Progenitor cell of endocrine pancreas (in vitro differentiated cells): Measurements from ENCODE around the gene TRMT44. TPM values are rescaled to one million over a fixed set of nuclear protein-coding genes. Genes with fewer than 3 reads are reported as not detected.

Source experiments
- DNase-seq: peaks from one replicate; pipeline ENCODE4 v3.0.0; 2021; ENCODE audit warnings: low spot score; ENCODE audit not compliant: unreplicated experiment
- H3K27ac Mint-ChIP-seq: 2 replicates; pipeline ENCODE4 v1.8.0; 2021; ENCODE audit warnings: mild to moderate bottlenecking, moderate library complexity, mixed read lengths
- H3K27me3 Mint-ChIP-seq: 2 replicates; pipeline ENCODE4 v1.8.0; 2021; ENCODE audit warnings: mixed read lengths
- H3K36me3 Mint-ChIP-seq: 2 replicates; pipeline ENCODE4 v1.8.0; 2022; ENCODE audit warnings: mixed read lengths; ENCODE audit not compliant: insufficient read depth
- H3K4me1 Mint-ChIP-seq: 2 replicates; pipeline ENCODE4 v1.8.0; 2021; ENCODE audit warnings: low read depth, mixed read lengths
- H3K4me3 Mint-ChIP-seq: 2 replicates; pipeline ENCODE4 v1.8.0; 2021; ENCODE audit warnings: low read depth, mild to moderate bottlenecking, moderate library complexity, mixed read lengths
- H3K9me3 Mint-ChIP-seq: 2 replicates; pipeline ENCODE4 v1.8.0; 2021; ENCODE audit warnings: low read depth, mixed read lengths
- total RNA-seq: library from RNA; stranded (reverse); gene quantifications from 2 replicates; pipeline ENCODE4 v1.2.1, GENCODE V29; 2021
- TF ChIP-seq, protein P1 (sequence below): fragments of 200-600 bp; sonication (generic); IDR thresholded peaks from one replicate; pipeline ENCODE4 v1.5.0; 2021; ENCODE audit warnings: antibody characterized with exemption, mild to moderate bottlenecking; ENCODE audit not compliant: unreplicated experiment

The TRMT44 gene
- total RNA-seq, 1 donor from 2014 or later, result 31.0 TPM

GRCh38 chr4:8442596-8443358 lies 2.2 kb downstream of the TRMT44 start:
- DNase-seq, result no peak
- Mint-ChIP-seq H3K27ac (peak overlapping the region; percentile 82), H3K27me3 (no peaks in the 10 kb centered on the region), H3K9me3 (peaks cover 11% of the 10 kb centered on the region), H3K4me1 (peaks cover 33% of the 10 kb centered on the region), H3K36me3 (peaks cover 7% of the 10 kb centered on the region), H3K4me3 (peak overlapping the region; percentile 98)
- TF ChIP-seq, protein P1, sequence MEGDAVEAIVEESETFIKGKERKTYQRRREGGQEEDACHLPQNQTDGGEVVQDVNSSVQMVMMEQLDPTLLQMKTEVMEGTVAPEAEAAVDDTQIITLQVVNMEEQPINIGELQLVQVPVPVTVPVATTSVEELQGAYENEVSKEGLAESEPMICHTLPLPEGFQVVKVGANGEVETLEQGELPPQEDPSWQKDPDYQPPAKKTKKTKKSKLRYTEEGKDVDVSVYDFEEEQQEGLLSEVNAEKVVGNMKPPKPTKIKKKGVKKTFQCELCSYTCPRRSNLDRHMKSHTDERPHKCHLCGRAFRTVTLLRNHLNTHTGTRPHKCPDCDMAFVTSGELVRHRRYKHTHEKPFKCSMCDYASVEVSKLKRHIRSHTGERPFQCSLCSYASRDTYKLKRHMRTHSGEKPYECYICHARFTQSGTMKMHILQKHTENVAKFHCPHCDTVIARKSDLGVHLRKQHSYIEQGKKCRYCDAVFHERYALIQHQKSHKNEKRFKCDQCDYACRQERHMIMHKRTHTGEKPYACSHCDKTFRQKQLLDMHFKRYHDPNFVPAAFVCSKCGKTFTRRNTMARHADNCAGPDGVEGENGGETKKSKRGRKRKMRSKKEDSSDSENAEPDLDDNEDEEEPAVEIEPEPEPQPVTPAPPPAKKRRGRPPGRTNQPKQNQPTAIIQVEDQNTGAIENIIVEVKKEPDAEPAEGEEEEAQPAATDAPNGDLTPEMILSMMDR, result no peak

GRCh38 chr4:8443801-8444200 lies 3.2 kb downstream of the TRMT44 start:
- Mint-ChIP-seq H3K4me3 (no peak overlapping the region), H3K36me3 (peaks cover 7% of the 10 kb centered on the region), H3K9me3 (peaks cover 11% of the 10 kb centered on the region), H3K27me3 (no peaks in the 10 kb centered on the region), H3K27ac (no peak overlapping the region), H3K4me1 (peaks cover 32% of the 10 kb centered on the region)
- DNase-seq, result no peak
- TF ChIP-seq, protein P1, result no peak

DNA sequence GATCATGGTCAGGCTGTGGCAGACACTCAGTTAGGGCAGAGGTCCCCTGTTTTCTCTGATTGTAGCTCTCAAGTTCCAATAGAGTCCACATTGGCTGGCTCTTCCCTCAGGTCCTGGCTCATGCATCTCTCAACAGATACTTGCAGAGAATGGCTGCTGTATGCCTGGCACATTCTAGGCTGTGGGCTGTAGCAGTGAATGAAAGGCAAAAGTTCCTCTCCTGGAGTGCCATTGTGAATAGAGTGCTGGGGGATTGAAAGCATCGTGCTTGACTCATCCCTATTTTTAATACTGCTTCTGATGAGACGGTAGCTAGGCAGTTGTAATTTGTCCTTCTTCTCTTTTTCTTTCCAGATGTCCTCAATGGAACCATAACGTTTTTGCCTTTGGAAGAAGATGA lies 5.5 kb downstream of the TRMT44 start:
- DNase-seq, result no peak
- no peaks in the 10 kb centered on the region for H3K36me3 Mint-ChIP-seq
- peaks cover 19% of the 10 kb centered on the region for H3K4me1 Mint-ChIP-seq
- TF ChIP-seq, protein P1, result no peak
- no peaks in the 10 kb centered on the region for H3K27me3 Mint-ChIP-seq
- H3K27ac Mint-ChIP-seq, result no peak overlapping the region
- H3K4me3 Mint-ChIP-seq, result no peak overlapping the region
- H3K9me3 Mint-ChIP-seq, result no peaks in the 10 kb centered on the region

GRCh38 chr4:8451440-8452182 lies 11.0 kb downstream of the TRMT44 start:
- Mint-ChIP-seq H3K4me1 (no peaks in the 10 kb centered on the region), H3K4me3 (no peak overlapping the region), H3K9me3 (no peaks in the 10 kb centered on the region), H3K36me3 (peaks cover 7% of the 10 kb centered on the region), H3K27ac (no peak overlapping the region), H3K27me3 (no peaks in the 10 kb centered on the region)
- TF ChIP-seq, protein P1, result no peak
- no peak for DNase-seq

DNA sequence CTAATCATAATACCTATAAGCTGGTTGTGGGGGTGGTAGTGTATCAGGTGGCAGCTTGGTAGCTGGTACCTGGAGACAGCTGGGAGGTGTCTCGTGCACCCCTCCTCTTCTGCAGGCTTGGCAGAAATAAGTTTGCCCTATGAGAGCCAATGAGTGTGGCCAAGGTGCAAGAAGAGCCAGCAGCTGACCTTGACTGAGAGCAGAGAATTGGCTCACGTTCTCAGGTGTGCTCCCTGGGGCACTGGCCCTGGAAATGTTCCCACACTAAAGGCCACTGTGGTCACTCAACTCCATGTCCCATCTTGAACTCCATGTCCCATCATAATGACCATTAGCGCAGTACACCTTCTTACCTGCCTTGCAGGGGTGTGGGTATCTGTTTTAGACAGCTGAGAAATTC lies 13.4 kb downstream of the TRMT44 start:
- Mint-ChIP-seq H3K4me1 (no peaks in the 10 kb centered on the region), H3K27ac (no peak overlapping the region), H3K9me3 (no peaks in the 10 kb centered on the region), H3K4me3 (no peak overlapping the region), H3K27me3 (no peaks in the 10 kb centered on the region), H3K36me3 (peaks cover 7% of the 10 kb centered on the region)
- no peak for DNase-seq
- TF ChIP-seq, protein P1, result no peak
